Activated T-helper 1 cell treated with anti-CD3 and anti-CD28 coated beads, Interleukin-12 subunit alpha, Interleukin-12 subunit beta, Interleukin-2, Interleukin-4 antibody, amounts not matched to agents 30 ng/mL and 10 ng/mL and 1 ng/mL, durations not matched to agents 14 hours and 24 hours and 36 hours (primary cell): ENCODE measurements around the gene MAPKAPK2. TPM values are rescaled to one million over a fixed set of nuclear protein-coding genes. Genes with fewer than 3 reads are reported as not detected.

Experiments used
- DNase-seq: peaks from one replicate; pipeline ENCODE4 v3.0.0; 2021; ENCODE audit warnings: low spot score
- H3K27ac Mint-ChIP-seq: one replicate; pipeline ENCODE4 v1.8.0; 2021; ENCODE audit warnings: mild to moderate bottlenecking, mixed read lengths
- H3K27me3 Mint-ChIP-seq: one replicate; pipeline ENCODE4 v1.8.0; 2022; ENCODE audit warnings: mild to moderate bottlenecking, moderate library complexity, mixed read lengths; ENCODE audit not compliant: insufficient read depth
- H3K36me3 Mint-ChIP-seq: one replicate; pipeline ENCODE4 v1.8.0; 2021; ENCODE audit warnings: low read depth, mixed read lengths
- H3K4me1 Mint-ChIP-seq: one replicate; pipeline ENCODE4 v1.8.0; 2021; ENCODE audit warnings: low read depth, mixed read lengths
- H3K4me3 Mint-ChIP-seq: one replicate; pipeline ENCODE4 v1.8.0; 2021; ENCODE audit warnings: mild to moderate bottlenecking, moderate library complexity, mixed read lengths
- H3K9me3 Mint-ChIP-seq: one replicate; pipeline ENCODE4 v1.8.0; 2021; ENCODE audit warnings: mixed read lengths
- intact Hi-C: fragments of 100-400 bp; cut with micrococcal nuclease; formaldehyde crosslinking; loops from one replicate; pipeline ENCODE4 v1.15.1; 2024
- total RNA-seq: library from RNA; stranded (reverse); gene quantifications from 2 replicates; pipeline ENCODE4 v1.2.3, GENCODE V29; 2022

Gene MAPKAPK2
- total RNA-seq, 1 donor from 2014 or later: 120 TPM

DNA sequence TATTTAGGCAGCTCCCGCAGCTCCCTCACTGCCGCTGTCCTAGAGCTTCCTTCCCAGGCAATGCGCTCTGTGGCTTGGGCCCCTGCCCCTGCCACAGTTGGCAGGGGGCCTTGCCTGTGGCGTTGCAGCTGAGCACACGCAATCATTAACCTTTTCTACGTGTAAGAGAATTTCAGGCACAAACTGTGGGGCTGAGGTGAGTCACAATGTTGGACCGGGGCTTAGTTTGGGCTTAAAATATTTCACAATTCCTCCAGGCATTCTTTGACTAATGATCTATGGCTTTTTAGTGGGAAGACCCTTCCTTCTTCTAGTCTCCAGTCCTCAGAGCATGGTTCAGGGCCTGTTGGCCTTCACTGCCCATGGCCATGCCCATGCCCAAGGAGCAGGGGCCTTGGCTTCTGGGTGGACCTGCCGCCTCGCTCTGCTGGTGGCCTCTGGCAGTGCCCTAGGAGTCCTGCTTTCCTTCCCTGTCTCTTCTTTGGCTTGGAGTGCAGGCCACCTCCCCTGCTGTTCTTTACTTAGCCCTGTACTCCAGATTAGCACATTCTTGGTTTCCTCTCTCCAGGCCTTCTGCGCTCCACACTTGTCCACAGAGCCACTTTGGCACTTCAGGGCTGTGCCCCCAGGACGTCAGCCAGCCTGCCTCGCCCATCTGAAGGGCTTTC is 39.2 kb downstream of the MAPKAPK2 start:
- peaks cover 68% of the 10 kb centered on the region for H3K4me1 Mint-ChIP-seq
- intact Hi-C loops: loop anchor here (2.0 kb wide), 1 partner anchor 61 kb away; no protein-coding TSS in a partner anchor
- H3K4me3 Mint-ChIP-seq: no peak overlapping the region
- peaks cover 7% of the 10 kb centered on the region for H3K36me3 Mint-ChIP-seq
- H3K9me3 Mint-ChIP-seq: no peaks in the 10 kb centered on the region
- peak overlapping the region; percentile 2 for H3K27ac Mint-ChIP-seq
- DNase-seq: no peak
- H3K27me3 Mint-ChIP-seq: no peaks in the 10 kb centered on the region

DNA sequence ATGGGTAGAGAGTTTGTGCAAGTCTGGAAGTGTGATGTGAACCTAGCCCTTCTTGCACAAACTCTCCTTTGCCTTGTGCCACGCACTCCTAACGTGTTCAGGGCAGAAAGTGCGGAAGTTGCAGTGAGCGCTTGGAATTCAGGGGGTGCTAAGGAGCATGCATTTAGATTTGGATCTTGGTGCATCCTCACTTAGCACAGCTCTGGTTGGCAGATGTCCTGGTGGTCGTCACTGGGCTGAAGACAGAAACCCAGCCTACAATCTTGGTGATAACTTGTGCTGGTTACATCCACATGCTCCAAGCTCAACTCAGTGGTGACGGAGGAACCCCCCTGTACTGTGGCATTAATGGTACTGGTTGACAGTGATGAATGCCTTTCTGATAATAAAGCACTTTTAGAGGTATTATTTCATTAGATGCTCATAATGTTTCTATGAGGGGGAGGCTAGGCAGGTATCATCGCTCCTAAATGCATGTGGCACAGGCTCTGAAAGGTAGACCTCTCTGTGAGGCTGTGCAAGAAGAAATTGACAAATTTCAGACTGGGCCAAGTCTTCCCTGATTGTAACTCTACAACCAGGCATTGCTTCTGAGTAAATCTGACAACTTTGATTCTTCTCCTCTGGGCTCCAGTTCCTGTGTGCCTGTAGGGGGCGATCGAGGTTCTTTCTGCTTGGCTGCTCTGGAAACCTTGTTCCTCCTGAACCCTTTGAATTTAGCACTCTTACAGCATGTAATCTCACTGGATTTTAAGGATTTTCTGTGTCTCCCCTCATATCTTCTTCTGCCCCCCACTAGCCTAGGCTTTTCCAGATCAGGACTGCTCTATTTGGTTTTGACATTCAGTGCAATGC is 40.6 kb downstream of the MAPKAPK2 start:
- Mint-ChIP-seq H3K9me3 (no peaks in the 10 kb centered on the region), H3K27me3 (no peaks in the 10 kb centered on the region), H3K27ac (peak overlapping the region; percentile 7), H3K4me1 (peaks cover 63% of the 10 kb centered on the region), H3K36me3 (peaks cover 13% of the 10 kb centered on the region), H3K4me3 (no peak overlapping the region)
- peak; percentile 37 for DNase-seq
- intact Hi-C loops: loop anchor here (1.0 to 2.0 kb wide), 2 partner anchors 40 to 63 kb away; no protein-coding TSS in a partner anchor

DNA sequence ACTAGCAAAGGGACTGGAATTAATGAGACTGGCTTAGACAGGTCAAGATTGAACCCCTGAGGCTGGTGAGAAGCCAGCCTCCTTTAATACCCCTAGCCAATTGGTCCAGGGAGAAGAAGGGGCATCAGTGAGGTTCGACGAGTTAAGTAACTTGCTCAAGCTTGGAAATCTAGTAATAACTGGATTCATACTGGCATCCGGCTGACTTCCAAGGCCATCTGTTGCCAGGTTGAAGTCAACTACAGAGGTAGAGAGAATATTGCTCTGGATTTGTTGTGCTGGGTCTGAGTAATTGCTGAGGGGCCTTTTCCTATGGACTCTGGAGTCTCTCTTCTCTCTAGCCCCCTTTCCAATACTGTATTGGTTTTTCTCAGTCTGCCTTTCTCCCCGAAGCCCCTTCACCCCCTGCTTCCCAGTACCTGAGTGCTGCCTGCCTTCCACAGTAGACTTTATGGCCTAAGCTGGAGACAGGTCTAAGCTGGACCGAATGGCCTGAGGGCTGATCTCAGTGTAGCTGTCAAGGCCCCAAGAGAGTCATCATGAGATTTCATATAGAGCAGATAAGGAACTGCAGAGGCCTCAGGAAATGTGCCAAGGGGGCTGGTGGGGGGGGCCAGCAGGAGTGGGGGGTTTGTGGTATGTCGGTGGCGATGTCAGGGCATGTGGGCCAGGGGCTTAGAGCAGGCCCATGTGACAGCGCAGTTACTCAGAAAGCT is 43.4 kb downstream of the MAPKAPK2 start:
- Mint-ChIP-seq H3K4me1 (peaks cover 49% of the 10 kb centered on the region), H3K27ac (peak overlapping the region; percentile 12), H3K27me3 (no peaks in the 10 kb centered on the region), H3K4me3 (no peak overlapping the region), H3K36me3 (peaks cover 24% of the 10 kb centered on the region), H3K9me3 (no peaks in the 10 kb centered on the region)
- no peak for DNase-seq
- intact Hi-C loops: loop anchor here (2.0 kb wide), 1 partner anchor 137 kb away; the partner anchor contains the start of gene IL20

DNA sequence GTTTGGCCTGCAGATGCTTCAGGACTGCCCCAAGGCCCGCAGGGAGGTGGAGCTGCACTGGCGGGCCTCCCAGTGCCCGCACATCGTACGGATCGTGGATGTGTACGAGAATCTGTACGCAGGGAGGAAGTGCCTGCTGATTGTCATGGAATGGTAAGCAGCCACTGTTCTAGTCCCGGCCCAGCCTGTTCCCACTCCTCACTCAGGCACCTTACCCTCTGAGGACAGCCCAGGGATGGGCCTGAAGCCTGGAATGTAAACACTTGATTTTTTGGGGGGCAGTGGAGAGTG is 43.9 kb downstream of the MAPKAPK2 start:
- DNase-seq: no peak
- H3K27me3 Mint-ChIP-seq: no peaks in the 10 kb centered on the region
- H3K36me3 Mint-ChIP-seq: peaks cover 28% of the 10 kb centered on the region
- intact Hi-C loops: no loop called here
- peaks cover 44% of the 10 kb centered on the region for H3K4me1 Mint-ChIP-seq
- no peaks in the 10 kb centered on the region for H3K9me3 Mint-ChIP-seq
- H3K27ac Mint-ChIP-seq: no peak overlapping the region
- H3K4me3 Mint-ChIP-seq: no peak overlapping the region

DNA sequence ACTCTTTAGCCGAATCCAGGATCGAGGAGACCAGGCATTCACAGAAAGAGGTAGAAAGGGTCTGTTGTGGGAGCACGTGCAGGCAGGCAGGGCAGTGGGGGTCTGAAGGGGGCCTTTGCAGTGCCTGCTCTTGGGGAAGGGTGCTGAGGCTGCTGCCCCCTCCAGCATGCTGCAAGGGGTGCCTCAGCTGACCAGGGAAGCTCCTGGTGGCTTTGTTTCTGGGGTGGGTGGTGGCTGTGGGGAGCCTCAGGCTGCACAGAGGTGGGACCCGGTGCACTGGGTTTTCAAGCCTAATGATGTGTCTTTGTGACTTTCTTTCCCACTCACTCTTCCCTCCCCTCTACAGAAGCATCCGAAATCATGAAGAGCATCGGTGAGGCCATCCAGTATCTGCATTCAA is 44.3 kb downstream of the MAPKAPK2 start:
- intact Hi-C loops: no loop called here
- peaks cover 40% of the 10 kb centered on the region for H3K4me1 Mint-ChIP-seq

DNA sequence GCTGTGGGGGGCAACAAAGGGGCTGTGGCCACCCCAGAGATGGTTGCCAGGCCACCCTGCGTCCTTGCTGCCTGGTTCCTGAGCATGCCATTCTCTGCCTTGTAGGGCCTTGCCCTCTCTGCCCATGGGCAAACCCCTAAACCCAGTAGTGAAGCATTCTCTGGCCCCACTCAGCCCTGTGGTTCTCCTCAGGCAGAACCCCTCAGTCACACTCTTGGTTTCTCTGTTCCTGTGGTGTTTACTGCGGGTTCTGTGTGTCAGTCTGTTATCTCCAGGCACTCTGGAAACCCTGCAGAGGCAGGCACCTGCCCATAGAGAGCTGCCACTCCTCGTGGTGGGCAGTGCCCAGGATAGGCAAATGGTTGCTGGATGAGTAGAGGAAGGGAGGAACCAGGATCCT is 44.8 kb downstream of the MAPKAPK2 start:
- intact Hi-C loops: no loop called here
- H3K36me3 Mint-ChIP-seq: peaks cover 32% of the 10 kb centered on the region

More for the DNA sequence above, 44.3 kb downstream of the MAPKAPK2 start:
- Mint-ChIP-seq H3K27me3 (no peaks in the 10 kb centered on the region), H3K9me3 (no peaks in the 10 kb centered on the region), H3K4me3 (no peak overlapping the region), H3K27ac (no peak overlapping the region), H3K36me3 (peaks cover 30% of the 10 kb centered on the region)
- DNase-seq: no peak

DNA sequence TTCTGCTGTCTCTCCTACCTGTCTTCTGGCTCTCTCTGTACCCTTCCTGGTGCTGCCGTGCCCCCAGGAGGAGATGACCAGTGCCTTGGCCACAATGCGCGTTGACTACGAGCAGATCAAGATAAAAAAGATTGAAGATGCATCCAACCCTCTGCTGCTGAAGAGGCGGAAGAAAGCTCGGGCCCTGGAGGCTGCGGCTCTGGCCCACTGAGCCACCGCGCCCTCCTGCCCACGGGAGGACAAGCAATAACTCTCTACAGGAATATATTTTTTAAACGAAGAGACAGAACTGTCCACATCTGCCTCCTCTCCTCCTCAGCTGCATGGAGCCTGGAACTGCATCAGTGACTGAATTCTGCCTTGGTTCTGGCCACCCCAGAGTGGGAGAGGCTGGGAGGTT is 47.8 kb downstream of the MAPKAPK2 start:
- H3K4me3 Mint-ChIP-seq: no peak overlapping the region
- intact Hi-C loops: loop anchor here (10.0 kb wide), 1 partner anchor 322 kb away; the partner anchor contains the start of genes PFKFB2 and YOD1
- H3K27me3 Mint-ChIP-seq: no peaks in the 10 kb centered on the region
- DNase-seq: no peak
- peaks cover 48% of the 10 kb centered on the region for H3K36me3 Mint-ChIP-seq
- no peaks in the 10 kb centered on the region for H3K9me3 Mint-ChIP-seq
- H3K4me1 Mint-ChIP-seq: peaks cover 42% of the 10 kb centered on the region
- no peak overlapping the region for H3K27ac Mint-ChIP-seq

More for the DNA sequence above, 44.8 kb downstream of the MAPKAPK2 start:
- Mint-ChIP-seq H3K4me3 (no peak overlapping the region), H3K27me3 (no peaks in the 10 kb centered on the region), H3K4me1 (peaks cover 40% of the 10 kb centered on the region), H3K9me3 (no peaks in the 10 kb centered on the region), H3K27ac (no peak overlapping the region)
- no peak for DNase-seq

DNA sequence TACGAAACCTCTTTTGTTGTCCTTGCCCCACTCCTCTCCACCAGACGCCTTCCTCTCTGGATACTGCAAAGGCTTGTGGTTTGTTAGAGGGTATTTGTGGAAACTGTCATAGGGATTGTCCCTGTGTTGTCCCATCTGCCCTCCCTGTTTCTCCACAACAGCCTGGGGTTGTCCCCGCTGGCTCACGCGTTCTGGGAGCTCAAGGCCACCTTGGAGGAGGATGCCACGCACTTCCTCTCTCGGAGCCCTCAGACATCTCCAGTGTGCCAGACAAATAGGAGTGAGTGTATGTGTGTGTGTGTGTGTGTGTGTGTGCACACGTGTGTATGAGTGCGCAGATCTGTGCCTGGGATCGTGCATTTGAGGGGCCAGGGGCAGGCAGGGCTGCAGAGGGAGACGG is 48.3 kb downstream of the MAPKAPK2 start:
- DNase-seq: no peak
- no peak overlapping the region for H3K4me3 Mint-ChIP-seq
- intact Hi-C loops: loop anchor here (10.0 kb wide), 1 partner anchor 322 kb away; the partner anchor contains the start of genes PFKFB2 and YOD1
- H3K27me3 Mint-ChIP-seq: no peaks in the 10 kb centered on the region
- H3K36me3 Mint-ChIP-seq: peaks cover 52% of the 10 kb centered on the region
- no peaks in the 10 kb centered on the region for H3K9me3 Mint-ChIP-seq
- peaks cover 47% of the 10 kb centered on the region for H3K4me1 Mint-ChIP-seq
- no peak overlapping the region for H3K27ac Mint-ChIP-seq

DNA sequence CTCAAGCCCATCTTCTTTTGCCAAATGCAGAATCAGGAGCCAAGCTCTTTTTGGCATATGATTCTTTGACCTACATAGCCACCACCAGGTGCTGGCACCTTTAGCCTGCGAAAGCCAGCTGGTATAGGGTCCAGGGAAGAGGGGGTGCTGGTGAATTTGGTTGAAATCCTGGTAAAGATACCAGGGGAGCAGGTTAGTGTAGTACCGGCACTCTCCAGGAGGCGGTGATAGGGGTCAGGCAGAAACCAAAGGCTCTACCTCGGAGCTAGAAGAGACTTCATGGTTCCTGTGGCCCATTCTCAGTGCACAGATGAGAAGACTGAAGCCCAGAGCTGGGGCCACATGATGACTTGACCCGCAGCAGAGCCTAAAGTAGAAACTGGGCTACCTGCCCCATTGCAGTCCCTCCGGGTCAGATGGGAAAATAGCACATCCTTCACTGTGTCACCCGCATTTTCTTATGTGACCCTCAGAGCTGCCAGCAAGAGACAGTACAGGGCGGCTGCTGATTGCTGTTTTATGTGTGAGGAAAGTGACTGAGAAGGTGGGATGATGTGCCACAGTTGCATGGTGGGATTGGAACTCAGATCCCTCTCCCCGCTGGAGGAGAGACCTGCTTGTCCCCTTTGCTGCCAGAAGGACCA is 49.9 kb downstream of the MAPKAPK2 start:
- H3K27ac Mint-ChIP-seq: no peak overlapping the region
- H3K9me3 Mint-ChIP-seq: no peaks in the 10 kb centered on the region
- H3K36me3 Mint-ChIP-seq: peaks cover 58% of the 10 kb centered on the region
- H3K4me1 Mint-ChIP-seq: peaks cover 61% of the 10 kb centered on the region
- intact Hi-C loops: loop anchor here (1.0 to 10.0 kb wide), 5 partner anchors 35 to 320 kb away; partner anchors contain the start of genes PFKFB2 and YOD1
- H3K27me3 Mint-ChIP-seq: no peaks in the 10 kb centered on the region
- no peak overlapping the region for H3K4me3 Mint-ChIP-seq
- DNase-seq: peak; percentile 56

DNA sequence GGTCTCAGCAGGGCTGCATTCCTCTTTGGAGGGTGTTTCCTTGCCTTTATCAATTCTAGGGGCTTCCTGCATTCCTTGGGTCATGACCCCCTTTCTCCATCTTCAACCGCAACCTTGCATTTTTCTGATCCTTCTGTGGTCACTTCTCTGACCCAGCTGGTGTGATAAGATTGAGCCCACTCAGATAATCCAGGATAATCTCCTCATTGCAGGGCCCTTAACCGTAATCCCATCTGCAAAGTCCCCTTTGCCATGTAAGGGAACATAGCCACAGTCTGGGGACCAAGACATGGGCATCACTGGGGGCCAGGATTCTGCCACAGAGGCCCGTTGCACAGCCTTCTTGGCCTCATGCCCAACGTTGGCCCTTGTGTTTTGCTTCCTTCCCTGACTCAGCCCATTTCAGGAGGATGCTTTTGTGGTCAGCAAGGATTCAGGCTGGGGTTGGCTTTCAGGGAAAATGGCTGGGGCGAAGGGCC is 50.9 kb downstream of the MAPKAPK2 start:
- H3K36me3 Mint-ChIP-seq: peaks cover 57% of the 10 kb centered on the region
- no peaks in the 10 kb centered on the region for H3K9me3 Mint-ChIP-seq
- no peak for DNase-seq
- H3K4me1 Mint-ChIP-seq: peaks cover 65% of the 10 kb centered on the region
- H3K27me3 Mint-ChIP-seq: no peaks in the 10 kb centered on the region
- H3K27ac Mint-ChIP-seq: no peak overlapping the region
- intact Hi-C loops: loop anchor here (2.0 to 10.0 kb wide), 2 partner anchors 247 to 319 kb away; partner anchors contain the start of genes PFKFB2 and YOD1
- H3K4me3 Mint-ChIP-seq: no peak overlapping the region

DNA sequence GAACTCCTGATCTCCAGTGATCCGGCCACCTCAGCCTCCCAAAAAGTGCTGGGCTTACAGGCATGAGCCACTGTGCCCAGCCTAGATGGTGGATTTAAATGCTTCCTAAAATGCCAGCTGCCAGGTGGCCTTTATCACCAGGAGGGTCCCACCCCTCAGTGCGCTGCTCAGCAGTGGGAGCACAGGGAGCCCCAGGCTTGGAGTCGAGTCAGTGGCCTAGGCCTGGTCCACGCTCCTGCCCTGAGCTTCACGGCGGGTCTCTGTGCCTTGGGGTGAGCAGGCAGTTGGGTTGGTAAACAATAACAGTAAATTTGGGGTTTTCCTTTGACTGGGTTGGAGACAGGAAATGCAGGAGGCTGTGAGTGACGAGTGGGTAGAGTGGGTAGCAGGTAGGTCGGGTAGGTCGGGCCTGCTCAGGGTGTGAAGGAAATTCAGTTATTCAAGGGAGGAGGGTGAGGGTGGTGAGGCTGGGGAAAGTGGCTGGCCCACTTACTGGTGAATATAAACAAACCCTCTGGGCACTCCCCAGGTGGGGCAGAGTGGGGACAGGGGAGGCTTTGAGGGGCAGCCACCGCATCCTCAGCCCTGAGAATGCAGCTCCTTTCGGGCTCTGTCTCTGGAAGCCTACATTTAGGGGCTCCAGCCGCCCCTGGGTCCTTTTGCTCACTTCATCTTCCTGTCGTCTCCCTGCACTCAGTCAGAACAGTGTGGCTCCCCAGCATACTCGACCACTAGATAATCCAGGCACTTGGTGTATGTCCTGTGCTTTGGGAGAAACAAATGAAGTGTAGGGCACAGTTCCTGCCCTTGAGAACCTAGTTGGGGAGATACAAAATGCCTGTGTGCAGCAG is 52.4 kb downstream of the MAPKAPK2 start:
- H3K27me3 Mint-ChIP-seq: no peaks in the 10 kb centered on the region
- DNase-seq: peak; percentile 44
- peaks cover 63% of the 10 kb centered on the region for H3K36me3 Mint-ChIP-seq
- peak overlapping the region; percentile 0 for H3K4me3 Mint-ChIP-seq
- H3K9me3 Mint-ChIP-seq: no peaks in the 10 kb centered on the region
- peaks cover 71% of the 10 kb centered on the region for H3K4me1 Mint-ChIP-seq
- intact Hi-C loops: loop anchor here (10.0 kb wide), 1 partner anchor 318 kb away; the partner anchor contains the start of genes PFKFB2 and YOD1
- H3K27ac Mint-ChIP-seq: peak overlapping the region; percentile 64
